Skin epidermis (tissue), 12 donors: ENCODE data around the gene LPIN1.

ENCODE experiments used
- H3K27ac ChIP-seq, 21 experiments: fragments of 200-600 bp; sonication (generic) in 11 of 21; one replicate each; pipeline ENCODE4 v1.5.0; 2020; ENCODE audit warnings: mild to moderate bottlenecking in 3 of 21, inconsistent platforms in 2 of 21, moderate library complexity in 2 of 21
- H3K4me3 ChIP-seq, 7 experiments: fragments of 200-600 bp; sonication (generic) in 2 of 7; one replicate each; pipeline ENCODE4 v1.5.0; 2020; ENCODE audit warnings: inconsistent platforms in 2 of 7, mild to moderate bottlenecking in 2 of 7, moderate library complexity in 1 of 7

Gene LPIN1

GRCh38 chr2:11872948-11873269, 126.5 kb downstream of the LPIN1 start:
- H3K4me3 ChIP-seq: no peak overlapping the region
- H3K27ac ChIP-seq: no peak overlapping the region

GRCh38 chr2:11873356-11874154, 127.1 kb downstream of the LPIN1 start:
- no peak overlapping the region for H3K27ac ChIP-seq
- no peak overlapping the region for H3K4me3 ChIP-seq

- no peak overlapping the region for H3K4me3 ChIP-seq
- no peak overlapping the region for H3K27ac ChIP-seq
These were observed 128.4 kb downstream of the LPIN1 start for GRCh38 chr2:11874861-11875260.

GRCh38 chr2:11875481-11875880, 129.0 kb downstream of the LPIN1 start:
- Histone ChIP-seq H3K4me3 (no peak overlapping the region), H3K27ac (no peak overlapping the region)

- Histone ChIP-seq H3K4me3 (no peak overlapping the region), H3K27ac (no peak overlapping the region)
These were observed 130.0 kb downstream of the LPIN1 start for GRCh38 chr2:11876436-11876835.

GRCh38 chr2:11876889-11877288, 130.5 kb downstream of the LPIN1 start:
- Histone ChIP-seq H3K4me3 (no peak overlapping the region), H3K27ac (no peak overlapping the region)
